Testis (tissue), 2 donors: ENCODE measurements around the gene KIF5C.
A peak's percentile ranks its signal among the peaks of the same experiment; 100 is the strongest.

ENCODE experiments used
- POLR2A ChIP-seq: fragments of 450-650 bp; IDR thresholded peaks from one replicate; pipeline ENCODE4 v1.6.1; 2017; ENCODE audit warnings: antibody characterized with exemption, mild to moderate bottlenecking, moderate library complexity
- TF ChIP-seq, protein P1 (sequence below), 3 experiments: fragments of 450-650 bp in 2 of 3; fragments of 200-600 bp in 1 of 3; sonication (generic) in 1 of 3; IDR thresholded peaks; one replicate each; pipeline ENCODE4 v1.5.1; 2016 to 2019; ENCODE audit warnings: antibody characterized with exemption in 3 of 3, mild to moderate bottlenecking in 2 of 3, moderate library complexity in 1 of 3

GRCh38 chr2:149040451-149040850, 165.4 kb downstream of the KIF5C start:
- TF ChIP-seq, protein P1, sequence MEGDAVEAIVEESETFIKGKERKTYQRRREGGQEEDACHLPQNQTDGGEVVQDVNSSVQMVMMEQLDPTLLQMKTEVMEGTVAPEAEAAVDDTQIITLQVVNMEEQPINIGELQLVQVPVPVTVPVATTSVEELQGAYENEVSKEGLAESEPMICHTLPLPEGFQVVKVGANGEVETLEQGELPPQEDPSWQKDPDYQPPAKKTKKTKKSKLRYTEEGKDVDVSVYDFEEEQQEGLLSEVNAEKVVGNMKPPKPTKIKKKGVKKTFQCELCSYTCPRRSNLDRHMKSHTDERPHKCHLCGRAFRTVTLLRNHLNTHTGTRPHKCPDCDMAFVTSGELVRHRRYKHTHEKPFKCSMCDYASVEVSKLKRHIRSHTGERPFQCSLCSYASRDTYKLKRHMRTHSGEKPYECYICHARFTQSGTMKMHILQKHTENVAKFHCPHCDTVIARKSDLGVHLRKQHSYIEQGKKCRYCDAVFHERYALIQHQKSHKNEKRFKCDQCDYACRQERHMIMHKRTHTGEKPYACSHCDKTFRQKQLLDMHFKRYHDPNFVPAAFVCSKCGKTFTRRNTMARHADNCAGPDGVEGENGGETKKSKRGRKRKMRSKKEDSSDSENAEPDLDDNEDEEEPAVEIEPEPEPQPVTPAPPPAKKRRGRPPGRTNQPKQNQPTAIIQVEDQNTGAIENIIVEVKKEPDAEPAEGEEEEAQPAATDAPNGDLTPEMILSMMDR (IDR thresholded peaks at IDR 0.05) = peak in 2 of 3 experiments; percentile 16 to 29
- no peak for TF ChIP-seq POLR2A
